8988T (cell line): ENCODE data around the gene SHC4.
"Not testable (repeated sequence)": the region's sequence is repeated elsewhere in the genome, so short reads cannot be mapped to it uniquely, and the experiment has no call there.

Source experiments
- DNase-seq: peaks from one replicate; pipeline ENCODE4 v3.0.0; 2011

SHC4 gene

GRCh38 chr15:48832648-48833047 is 131.1 kb downstream of the SHC4 start:
- no peak for DNase-seq

GRCh38 chr15:48828906-48829305 is 134.8 kb downstream of the SHC4 start:
- no peak for DNase-seq

DNA sequence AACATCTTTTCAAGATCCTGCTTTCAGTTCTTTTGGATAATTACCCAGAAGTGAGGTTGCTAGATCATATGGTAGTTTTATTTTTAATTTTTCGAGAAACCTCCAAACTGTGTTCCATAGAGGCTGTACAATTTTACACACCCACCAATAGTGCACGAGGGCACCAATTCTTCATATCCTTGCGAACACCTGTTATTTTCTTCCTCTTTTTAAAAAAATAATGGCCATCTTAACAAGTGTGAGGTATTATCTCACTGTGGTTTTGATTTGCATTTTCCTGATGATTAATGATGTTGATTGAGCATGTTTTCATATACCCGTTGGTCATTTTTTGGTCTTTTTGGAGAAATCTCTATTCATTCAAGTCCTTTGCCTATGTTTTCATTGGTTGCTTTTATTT is 135.2 kb downstream of the SHC4 start:
- no peak for DNase-seq

DNA sequence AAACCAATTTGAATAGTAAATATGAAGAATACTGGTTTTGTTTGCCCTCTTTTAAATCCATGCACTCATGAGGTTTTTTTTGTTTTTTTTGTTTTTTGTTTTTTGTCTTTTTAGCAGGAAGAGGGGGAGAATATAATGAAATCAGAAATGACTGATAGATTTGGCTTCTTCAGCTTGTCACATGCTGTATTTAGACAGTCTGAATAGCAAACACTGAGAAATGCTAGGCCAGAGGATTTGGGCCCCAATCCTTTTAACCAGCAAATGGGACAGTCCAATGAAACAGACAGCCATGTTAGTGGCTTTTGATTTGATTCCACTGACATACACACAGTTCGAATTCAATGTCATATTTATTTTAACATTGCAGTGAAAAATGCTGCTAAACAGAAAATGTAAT is 138.6 kb downstream of the SHC4 start:
- no peak for DNase-seq

GRCh38 chr15:48823706-48824105 is 140.0 kb downstream of the SHC4 start:
- DNase-seq, result no peak

- no peak for DNase-seq
These were observed 140.5 kb downstream of the SHC4 start for GRCh38 chr15:48823237-48823636.

DNA sequence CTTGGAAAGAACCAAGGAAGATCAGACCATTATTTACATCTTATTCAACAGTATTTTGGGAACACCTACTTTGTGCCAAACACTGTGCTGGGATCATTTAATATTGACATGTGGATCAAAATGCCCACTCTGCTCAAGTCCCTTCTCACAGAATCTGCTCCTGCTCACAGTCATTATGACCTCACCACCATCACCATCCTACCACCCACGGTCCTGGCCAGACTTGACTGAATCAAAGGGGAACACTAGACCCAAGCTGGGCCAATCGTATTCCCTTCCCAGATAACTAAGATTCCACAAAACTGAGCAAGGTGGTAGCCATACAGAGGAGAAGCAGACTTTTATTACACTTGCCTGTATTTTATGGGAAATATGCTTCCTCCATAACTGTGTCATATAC is 149.4 kb downstream of the SHC4 start:
- DNase-seq, result no peak

DNA sequence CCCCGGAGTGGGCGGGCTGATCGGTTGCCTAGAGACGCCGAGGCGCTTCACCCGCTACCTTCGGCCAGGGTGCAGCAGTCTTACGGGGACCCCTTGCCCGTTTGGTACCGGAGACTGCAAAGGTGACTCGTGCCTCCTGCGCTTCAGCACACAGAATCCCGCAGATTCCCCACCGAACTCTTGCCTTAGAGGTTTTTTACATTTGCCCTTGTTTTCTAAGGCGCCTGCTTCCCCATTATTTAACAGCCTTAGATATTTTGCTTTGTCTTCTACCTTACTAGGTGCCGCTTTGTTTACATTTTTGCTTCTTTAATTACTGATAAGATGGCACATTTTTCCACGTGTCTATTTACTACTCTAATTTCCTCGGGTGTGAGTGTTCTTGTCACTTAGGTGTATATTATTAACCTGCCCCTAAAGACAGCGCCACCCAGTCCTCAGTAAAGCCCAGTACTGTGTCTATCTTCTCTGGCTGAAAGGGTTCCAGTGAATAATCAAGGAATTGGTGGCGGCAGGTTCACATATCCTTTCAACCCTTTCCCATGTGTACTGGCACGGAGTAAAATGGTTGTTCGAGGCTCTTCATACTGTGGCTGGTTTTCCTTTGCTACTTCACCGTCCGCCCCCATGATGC is 152.3 kb downstream of the SHC4 start:
- no peak for DNase-seq

DNA sequence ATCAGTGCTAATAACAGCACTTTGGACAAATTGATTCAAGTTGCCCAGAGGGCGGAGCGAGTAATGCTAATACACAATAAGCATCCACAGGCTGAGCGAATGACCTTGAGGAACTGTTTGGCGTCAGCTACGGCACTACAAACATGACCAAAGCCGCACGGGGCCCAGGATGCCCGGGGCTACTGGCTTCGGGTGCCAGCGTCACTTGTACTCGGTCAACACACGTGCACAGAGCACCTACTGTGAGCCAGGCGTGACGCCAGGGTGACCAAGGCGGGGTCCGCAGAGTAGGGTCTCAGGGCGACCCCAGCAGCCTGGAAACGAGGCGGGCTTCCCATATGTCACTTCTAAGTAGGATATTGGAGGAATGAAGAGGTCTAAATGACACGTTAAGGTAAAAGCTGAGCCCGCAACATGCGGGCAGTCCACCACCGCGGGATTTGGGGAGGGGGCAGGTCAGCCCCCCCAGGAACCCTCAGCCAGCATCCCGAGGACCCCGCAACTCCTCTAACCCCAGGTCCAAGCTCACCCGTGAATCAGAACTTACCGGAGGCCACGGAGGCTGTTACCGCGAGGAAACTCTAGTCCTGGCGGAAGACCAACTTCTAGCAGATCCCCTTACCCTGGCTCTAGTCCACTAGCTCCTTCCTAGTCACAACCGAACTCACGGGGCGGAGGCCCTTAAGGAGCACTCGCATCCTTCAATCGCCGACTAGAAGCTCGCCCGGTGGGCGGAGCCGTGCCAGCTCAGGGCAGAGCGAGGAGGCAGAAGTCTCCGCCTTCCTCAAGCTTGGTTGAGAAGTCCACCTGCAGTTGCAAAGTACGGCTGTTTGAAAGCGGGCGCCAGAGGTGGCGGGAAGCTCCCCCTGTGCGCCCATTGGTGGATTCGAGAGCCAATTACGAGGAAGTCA is 153.1 kb downstream of the SHC4 start, which contains the start of gene CEP152:
TSS of gene CEP152 (minus strand) at position 656 of the 911 bp plus-strand sequence. CDS start 5,420 bp downstream, outside the sequence.
- DNase-seq, result peak; percentile 32

DNA sequence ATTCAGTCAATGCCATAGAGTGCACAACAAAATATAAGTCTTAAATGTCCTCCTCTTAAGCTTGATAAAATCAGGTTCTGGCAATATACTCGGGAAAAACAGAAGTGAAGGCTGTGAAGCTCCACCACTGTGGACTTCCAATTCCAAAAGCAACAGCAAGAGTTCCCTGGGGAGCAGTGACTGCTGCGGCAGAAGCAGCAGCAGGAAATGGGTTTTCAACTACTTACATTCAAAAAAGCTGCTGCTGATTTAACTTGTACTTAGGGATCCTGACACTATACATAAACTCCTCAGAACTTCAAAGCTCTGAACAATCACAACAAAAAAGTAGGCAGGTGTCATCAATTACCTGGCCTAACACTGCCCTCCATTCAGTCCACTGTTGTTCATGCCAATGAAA is 157.6 kb downstream of the SHC4 start:
- no peak for DNase-seq

- DNase-seq, result no peak
These were observed 158.1 kb downstream of the SHC4 start for GRCh38 chr15:48805591-48805990.

- DNase-seq, result no peak
These were observed 159.8 kb downstream of the SHC4 start for GRCh38 chr15:48803877-48804276.

- no peak for DNase-seq
These were observed 160.9 kb downstream of the SHC4 start for GRCh38 chr15:48802867-48803266.

DNA sequence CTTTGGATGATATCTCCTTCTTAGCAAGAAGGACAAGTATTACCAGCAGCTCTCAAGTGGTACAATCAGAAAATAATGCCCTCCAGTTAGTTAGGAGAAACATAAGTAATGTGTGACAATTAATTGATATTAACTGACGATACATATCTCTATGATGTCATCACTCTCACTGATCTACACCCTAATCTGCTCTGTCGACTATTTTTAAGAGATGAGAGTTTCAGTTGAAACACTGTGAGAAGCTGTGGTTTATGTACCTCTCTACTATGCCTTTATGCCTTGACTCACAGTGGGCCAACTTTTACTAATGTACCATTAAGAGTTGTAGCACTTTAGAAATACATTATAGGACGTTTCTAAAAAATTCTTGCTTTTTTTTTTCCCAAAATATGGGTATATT is 161.5 kb downstream of the SHC4 start:
- DNase-seq, result no peak

- no peak for DNase-seq
These were observed 162.8 kb downstream of the SHC4 start for GRCh38 chr15:48800811-48801455.

GRCh38 chr15:48800245-48800644 is 163.5 kb downstream of the SHC4 start:
- no peak for DNase-seq

- no peak for DNase-seq
These were observed 165.4 kb downstream of the SHC4 start for GRCh38 chr15:48798319-48798718.

DNA sequence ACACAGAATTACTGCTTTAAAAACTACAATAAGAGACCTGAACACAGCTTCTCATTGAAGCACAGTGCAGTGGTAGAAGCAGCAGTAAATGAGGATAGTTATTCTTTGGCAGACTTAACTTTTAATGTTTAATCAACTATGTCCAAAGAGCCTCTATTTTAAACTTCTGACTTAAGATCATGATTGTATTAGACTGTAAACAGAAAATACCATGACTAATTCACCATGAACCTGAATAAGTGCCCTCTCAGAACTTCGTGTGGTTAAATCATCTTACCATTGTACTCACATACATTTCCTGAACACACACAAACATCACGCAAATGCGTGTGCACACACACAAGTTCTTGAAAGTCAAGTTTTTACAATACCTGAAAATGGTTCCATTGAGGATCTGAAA is 166.8 kb downstream of the SHC4 start:
- DNase-seq, result no peak

DNA sequence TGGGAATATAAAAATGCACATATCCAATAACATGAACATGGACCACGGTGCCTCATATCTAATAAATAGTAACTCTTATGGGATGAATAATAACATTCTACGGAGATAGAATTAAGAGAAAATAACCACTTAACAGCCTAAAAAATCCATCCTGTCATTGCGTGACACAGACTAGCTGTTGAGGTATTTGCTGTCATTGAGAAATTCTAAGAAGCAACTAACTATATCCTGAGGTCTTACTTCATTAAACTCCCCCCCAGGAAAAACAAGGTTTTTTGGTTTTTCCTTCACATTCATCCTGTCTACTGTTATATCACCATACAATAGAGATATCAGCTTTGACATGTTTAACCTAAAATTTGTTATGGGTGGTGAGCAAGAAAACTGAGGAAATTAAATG is 167.2 kb downstream of the SHC4 start:
- DNase-seq, result no peak

GRCh38 chr15:48795901-48796300 is 167.8 kb downstream of the SHC4 start:
- no peak for DNase-seq

- DNase-seq, result no peak
These were observed 169.0 kb downstream of the SHC4 start for GRCh38 chr15:48794697-48795134.

- DNase-seq, result no peak
These were observed 171.3 kb downstream of the SHC4 start for GRCh38 chr15:48792408-48792807.

DNA sequence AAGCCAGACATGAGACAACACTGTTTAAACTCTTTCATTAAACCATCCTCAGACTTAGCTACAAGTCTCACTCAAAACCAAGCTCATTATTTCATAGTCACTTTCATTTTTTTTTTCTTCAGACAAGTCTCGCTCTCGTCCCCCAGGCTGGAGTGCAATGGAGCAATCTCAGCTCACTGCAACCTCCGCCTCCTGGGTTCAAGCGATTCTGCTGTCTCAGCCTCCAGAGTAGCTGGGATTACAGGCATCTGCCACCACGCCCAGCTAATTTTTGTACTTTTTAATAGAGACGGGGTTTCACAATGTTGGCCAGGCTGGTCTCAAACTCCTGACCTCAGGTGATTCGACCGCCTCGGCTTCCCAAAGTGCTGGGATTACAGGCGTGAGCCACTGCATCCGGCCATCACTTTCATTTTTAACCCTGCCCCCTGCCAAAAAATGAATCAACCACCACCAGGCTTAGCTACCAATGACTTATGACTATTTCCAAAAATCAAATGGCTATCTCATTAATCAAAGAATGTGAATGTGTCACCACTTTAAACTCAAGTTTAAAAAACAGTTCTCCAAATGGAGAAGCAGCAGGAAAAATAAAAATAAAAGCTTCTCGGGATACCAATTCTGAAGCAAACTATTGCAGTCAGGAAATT is 173.1 kb downstream of the SHC4 start:
- not testable (repeated sequence) for DNase-seq
